ENCODE data around the gene TMCO4.

TMCO4 gene

DNA sequence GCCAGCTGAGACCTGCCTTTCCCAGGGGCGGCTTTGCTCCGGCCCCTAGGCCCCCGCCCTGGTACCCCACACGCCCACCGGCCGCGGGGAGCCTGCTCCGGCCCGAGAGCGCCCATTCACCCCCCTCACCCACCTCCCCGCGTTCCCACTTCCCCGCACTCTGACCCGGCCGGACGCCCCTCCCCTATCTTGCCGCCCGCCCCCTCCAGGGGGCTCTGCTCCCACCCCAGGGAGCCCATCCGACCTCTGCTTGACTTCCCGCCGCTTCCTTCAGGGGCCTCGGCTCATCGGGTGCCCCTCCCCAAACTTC is 134.6 kb downstream of the TMCO4 start:
- Mint-ChIP-seq H3K4me1 (peaks cover 12% of the 10 kb centered on the region), H3K4me3 (peak overlapping the region; percentile 64)

DNA sequence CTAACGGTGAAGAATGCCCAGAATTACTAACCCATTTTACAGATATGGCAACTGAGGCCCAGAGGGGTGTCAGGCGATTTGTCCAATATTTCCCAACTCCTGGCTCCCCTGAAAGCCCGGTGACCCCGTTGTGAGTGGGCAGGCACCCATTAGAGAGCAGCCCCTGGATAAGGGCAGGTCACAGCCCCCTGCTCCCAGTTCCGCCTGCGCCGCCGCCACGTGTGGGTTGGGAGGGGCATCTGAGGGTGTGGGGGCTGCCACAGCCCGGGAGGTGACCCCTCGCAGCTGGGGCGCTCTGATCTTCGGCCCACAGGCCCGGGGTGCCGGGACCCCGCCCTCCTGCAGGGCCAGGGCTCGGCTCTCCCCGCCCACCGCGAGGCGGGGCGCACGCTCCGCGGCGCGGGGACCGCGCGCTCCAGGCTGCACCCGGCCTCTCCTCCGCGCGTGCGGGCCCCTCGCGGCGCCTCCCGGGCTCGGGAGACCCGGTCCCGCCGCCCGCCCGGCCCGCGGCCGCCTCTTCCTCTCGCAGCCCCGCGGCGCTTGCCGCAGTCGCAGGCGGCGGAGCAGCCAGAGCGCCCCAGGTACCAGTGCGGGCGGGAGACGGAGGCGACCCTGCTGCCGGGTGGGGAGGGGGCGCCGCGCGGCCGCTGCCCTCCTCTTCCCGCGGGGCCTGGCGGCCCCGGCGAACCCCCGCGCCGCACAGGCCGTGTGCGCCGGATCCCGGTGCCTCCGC is 135.1 kb downstream of the TMCO4 start, which contains the start of gene HTR6:
HTR6 (plus strand) TSS at position 423 of the 733 bp plus-strand sequence. CDS start 879 bp downstream, outside the sequence.
- no peak for DNase-seq (ENCODE audit: low spot score in 2 of 2)
- Mint-ChIP-seq H3K36me3 (no peaks in the 10 kb centered on the region), H3K4me1 (peaks cover 15% of the 10 kb centered on the region), H3K9me3 (no peaks in the 10 kb centered on the region), H3K27ac (no peak within 1 kb of the TSS), H3K4me3 (peak within 1 kb of the TSS; percentile 64)
- ATAC-seq, result peak; percentile 43

More for the DNA sequence above, 134.6 kb downstream of the TMCO4 start:
- Mint-ChIP-seq H3K27ac (no peak overlapping the region), H3K36me3 (no peaks in the 10 kb centered on the region), H3K9me3 (no peaks in the 10 kb centered on the region)
- DNase-seq (ENCODE audit: low spot score in 2 of 2) (no peak), ATAC-seq (no peak)

- Mint-ChIP-seq H3K27ac (no peak overlapping the region), H3K36me3 (peaks cover 10% of the 10 kb centered on the region), H3K4me1 (peaks cover 28% of the 10 kb centered on the region), H3K9me3 (no peaks in the 10 kb centered on the region), H3K4me3 (no peak overlapping the region)
- ATAC-seq (no peak), DNase-seq (ENCODE audit: low spot score in 2 of 2) (no peak)
These were observed 137.4 kb downstream of the TMCO4 start for GRCh38 chr1:19662313-19662712.

DNA sequence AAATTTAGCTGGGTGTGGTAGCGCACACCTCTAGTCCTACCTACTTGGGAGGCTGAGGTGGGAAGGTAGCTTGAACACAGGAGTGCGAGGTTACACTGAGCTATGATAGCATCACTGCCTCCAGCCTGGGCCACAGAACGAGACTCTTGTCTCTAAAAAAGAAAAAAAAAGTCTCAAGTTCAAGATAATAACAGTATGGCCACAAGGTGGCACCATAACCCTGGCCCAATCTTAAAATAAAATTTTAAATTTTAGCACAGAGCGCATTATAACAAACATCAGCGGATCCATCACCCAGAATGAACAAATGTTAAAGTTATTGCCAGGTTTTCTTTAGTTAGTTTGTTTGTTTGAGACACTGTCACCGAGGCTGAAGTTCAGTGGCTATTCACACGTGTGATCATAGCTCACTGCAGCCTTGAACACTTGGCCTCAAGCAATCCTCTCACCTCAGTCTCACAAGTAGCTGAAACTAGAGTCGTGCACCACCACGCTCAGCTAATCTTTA is 137.9 kb downstream of the TMCO4 start:
- H3K4me3 Mint-ChIP-seq, result no peak overlapping the region
- no peaks in the 10 kb centered on the region for H3K9me3 Mint-ChIP-seq
- peaks cover 10% of the 10 kb centered on the region for H3K36me3 Mint-ChIP-seq
- peaks cover 28% of the 10 kb centered on the region for H3K4me1 Mint-ChIP-seq
- no peak for DNase-seq (ENCODE audit: low spot score in 2 of 2)
- ATAC-seq, result no peak
- H3K27ac Mint-ChIP-seq, result no peak overlapping the region

- Mint-ChIP-seq H3K36me3 (peaks cover 10% of the 10 kb centered on the region), H3K27ac (no peak overlapping the region), H3K9me3 (no peaks in the 10 kb centered on the region), H3K4me3 (no peak overlapping the region), H3K4me1 (peaks cover 16% of the 10 kb centered on the region)
- DNase-seq (ENCODE audit: low spot score in 2 of 2) (no peak), ATAC-seq (no peak)
These were observed 141.5 kb downstream of the TMCO4 start for GRCh38 chr1:19658186-19658585.

DNA sequence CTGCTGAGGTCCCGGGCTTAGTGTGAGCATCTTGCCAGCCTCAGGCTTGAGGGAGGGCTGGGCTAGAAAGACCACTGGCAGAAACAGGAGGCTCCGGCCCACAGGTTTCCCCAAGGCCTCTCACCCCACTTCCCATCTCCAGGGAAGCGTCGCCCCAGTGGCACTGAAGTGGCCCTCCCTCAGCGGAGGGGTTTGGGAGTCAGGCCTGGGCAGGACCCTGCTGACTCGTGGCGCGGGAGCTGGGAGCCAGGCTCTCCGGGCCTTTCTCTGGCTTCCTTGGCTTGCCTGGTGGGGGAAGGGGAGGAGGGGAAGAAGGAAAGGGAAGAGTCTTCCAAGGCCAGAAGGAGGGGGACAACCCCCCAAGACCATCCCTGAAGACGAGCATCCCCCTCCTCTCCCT is 142.2 kb downstream of the TMCO4 start:
- no peak overlapping the region for H3K27ac Mint-ChIP-seq
- H3K4me1 Mint-ChIP-seq, result peaks cover 16% of the 10 kb centered on the region
- DNase-seq (ENCODE audit: low spot score in 2 of 2) (no peak), ATAC-seq (no peak)
- H3K36me3 Mint-ChIP-seq, result peaks cover 10% of the 10 kb centered on the region
- no peak overlapping the region for H3K4me3 Mint-ChIP-seq
- H3K9me3 Mint-ChIP-seq, result no peaks in the 10 kb centered on the region

DNA sequence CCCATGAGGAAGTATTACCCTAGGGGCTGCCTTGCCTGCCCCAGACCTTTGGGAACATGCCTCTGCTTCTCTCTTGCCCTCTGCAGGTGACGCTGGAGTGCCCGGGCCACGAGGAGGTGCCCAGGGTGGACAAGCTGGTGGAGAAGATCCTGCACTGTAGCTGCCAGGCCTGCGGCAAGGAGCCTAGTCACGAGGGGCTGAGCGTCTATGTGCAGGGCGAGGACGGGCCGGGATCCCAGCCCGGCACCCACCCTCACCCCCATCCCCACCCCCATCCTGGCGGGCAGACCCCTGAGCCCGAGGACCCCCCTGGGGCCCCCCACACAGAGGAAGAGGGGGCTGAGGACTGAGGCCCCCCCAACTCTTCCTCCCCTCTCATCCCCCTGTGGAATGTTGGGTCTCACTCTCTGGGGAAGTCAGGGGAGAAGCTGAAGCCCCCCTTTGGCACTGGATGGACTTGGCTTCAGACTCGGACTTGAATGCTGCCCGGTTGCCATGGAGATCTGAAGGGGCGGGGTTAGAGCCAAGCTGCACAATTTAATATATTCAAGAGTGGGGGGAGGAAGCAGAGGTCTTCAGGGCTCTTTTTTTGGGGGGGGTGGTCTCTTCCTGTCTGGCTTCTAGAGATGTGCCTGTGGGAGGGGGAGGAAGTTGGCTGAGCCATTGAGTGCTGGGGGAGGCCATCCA is 142.8 kb downstream of the TMCO4 start:
- Mint-ChIP-seq H3K36me3 (peaks cover 10% of the 10 kb centered on the region), H3K9me3 (no peaks in the 10 kb centered on the region), H3K4me3 (no peak overlapping the region), H3K27ac (no peak overlapping the region), H3K4me1 (peaks cover 16% of the 10 kb centered on the region)
- no peak for ATAC-seq
- DNase-seq (ENCODE audit: low spot score in 2 of 2), result no peak

DNA sequence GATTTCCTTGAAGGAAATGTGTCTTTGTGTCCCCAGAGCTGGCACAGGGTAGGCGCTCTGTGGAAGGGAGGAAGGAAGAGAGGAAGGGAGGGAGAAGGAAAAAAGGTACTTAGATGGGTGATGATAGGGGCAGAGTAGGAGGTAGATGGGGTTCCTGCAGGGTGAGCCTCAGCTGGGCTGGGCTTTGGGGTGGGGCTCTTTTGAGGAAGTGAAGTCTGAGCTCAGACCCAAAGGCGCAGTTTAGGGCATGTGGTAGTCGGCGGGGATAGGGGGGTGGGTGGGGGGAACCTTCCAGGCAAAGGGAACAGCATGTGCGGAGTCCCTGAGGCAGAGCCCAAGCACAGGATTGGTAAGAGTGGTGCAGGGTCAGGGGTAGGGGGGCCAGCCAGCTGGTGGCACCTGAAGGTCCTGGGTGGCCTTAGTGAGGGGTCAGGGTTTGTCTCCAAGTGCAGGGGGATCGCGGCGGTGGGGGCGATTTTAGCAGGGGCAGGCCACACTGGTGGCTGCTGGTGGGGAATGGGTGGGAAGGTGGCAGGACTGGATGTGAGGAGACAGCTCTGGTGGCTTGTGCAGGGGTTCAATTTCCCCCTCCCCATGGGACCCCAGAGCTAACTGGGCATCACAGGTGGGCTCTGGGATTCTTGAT is 143.5 kb downstream of the TMCO4 start:
- Mint-ChIP-seq H3K4me3 (no peak overlapping the region), H3K36me3 (peaks cover 10% of the 10 kb centered on the region), H3K27ac (no peak overlapping the region), H3K9me3 (no peaks in the 10 kb centered on the region), H3K4me1 (peaks cover 16% of the 10 kb centered on the region)
- DNase-seq (ENCODE audit: low spot score in 2 of 2) (no peak), ATAC-seq (no peak)

DNA sequence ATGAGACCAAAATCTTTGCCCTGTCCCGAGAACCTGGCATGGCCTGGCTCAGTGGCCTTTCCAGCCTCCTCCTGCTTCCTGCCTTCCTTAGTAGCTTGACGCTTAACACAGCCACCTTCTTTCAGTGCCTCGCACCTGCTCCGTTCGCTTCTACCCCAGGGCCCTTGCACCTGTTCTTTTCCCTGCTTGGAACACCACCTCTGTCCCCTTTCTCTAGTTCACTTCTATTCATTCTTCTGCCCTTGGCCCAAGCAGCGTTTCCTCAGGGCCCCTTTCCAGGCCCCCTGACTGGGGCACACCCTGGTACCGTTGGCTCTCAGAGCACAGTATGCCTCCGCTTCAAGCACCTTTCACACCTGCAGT is 144.0 kb downstream of the TMCO4 start:
- DNase-seq (ENCODE audit: low spot score in 2 of 2), result no peak
- Mint-ChIP-seq H3K27ac (no peak overlapping the region), H3K36me3 (peaks cover 10% of the 10 kb centered on the region), H3K4me3 (no peak overlapping the region), H3K4me1 (peaks cover 16% of the 10 kb centered on the region), H3K9me3 (no peaks in the 10 kb centered on the region)
- ATAC-seq, result no peak

GRCh38 chr1:19654886-19655717 is 144.6 kb downstream of the TMCO4 start:
- Mint-ChIP-seq H3K4me1 (peaks cover 21% of the 10 kb centered on the region), H3K36me3 (peaks cover 10% of the 10 kb centered on the region)

GRCh38 chr1:19654386-19654785 is 145.3 kb downstream of the TMCO4 start:
- Mint-ChIP-seq H3K36me3 (peaks cover 10% of the 10 kb centered on the region), H3K4me1 (peaks cover 19% of the 10 kb centered on the region), H3K4me3 (no peak overlapping the region), H3K27ac (no peak overlapping the region), H3K9me3 (no peaks in the 10 kb centered on the region)
- no peak for DNase-seq (ENCODE audit: low spot score in 2 of 2)
- no peak for ATAC-seq

More at GRCh38 chr1:19654886-19655717, 144.6 kb downstream of the TMCO4 start:
- no peak for DNase-seq (ENCODE audit: low spot score in 2 of 2)
- Mint-ChIP-seq H3K9me3 (no peaks in the 10 kb centered on the region), H3K27ac (no peak overlapping the region), H3K4me3 (no peak overlapping the region)
- no peak for ATAC-seq

DNA sequence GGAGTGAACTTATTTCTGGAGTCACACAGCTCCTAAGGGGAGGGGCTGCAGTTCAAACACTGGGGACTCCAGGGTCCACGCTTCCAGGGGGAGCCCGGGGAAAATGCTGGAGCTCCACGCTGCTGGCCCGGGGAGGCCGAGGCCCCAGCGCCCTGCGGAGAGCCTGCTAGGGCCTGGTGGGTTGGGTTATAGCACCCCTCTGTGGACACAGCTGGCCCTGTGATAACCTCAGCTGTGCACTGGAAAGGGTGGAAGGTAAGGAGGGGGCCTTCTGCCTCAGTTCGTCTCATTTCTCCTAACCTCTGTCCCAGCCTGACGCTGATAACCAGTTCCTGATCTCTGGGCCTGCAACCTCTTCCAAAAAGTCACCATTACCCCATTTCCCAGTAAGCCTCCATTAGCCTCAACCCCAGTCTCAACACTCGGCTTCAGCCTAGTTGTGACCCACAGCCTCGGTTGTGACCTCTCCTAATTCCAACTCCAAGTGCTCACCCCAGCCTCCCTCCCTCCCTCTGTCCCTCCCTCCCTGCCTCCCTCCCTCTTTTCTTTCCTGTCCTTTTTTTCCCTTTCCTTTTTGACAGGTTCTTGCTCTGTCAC is 148.5 kb downstream of the TMCO4 start:
- DNase-seq (ENCODE audit: low spot score in 2 of 2) (peak in 1 of 2 donors; percentile 58), ATAC-seq (peak; percentile 72)
- no peaks in the 10 kb centered on the region for H3K36me3 Mint-ChIP-seq
- H3K4me3 Mint-ChIP-seq, result no peak overlapping the region
- no peaks in the 10 kb centered on the region for H3K9me3 Mint-ChIP-seq
- H3K27ac Mint-ChIP-seq, result no peak overlapping the region
- peaks cover 19% of the 10 kb centered on the region for H3K4me1 Mint-ChIP-seq

GRCh38 chr1:19650416-19651140 is 149.1 kb downstream of the TMCO4 start:
- Mint-ChIP-seq H3K27ac (no peak overlapping the region), H3K36me3 (no peaks in the 10 kb centered on the region), H3K9me3 (no peaks in the 10 kb centered on the region), H3K4me3 (no peak overlapping the region), H3K4me1 (peaks cover 25% of the 10 kb centered on the region)
- ATAC-seq (no peak), DNase-seq (ENCODE audit: low spot score in 2 of 2) (no peak)

GRCh38 chr1:19648689-19649088 is 151.0 kb downstream of the TMCO4 start:
- H3K27ac Mint-ChIP-seq, result no peak overlapping the region
- peaks cover 31% of the 10 kb centered on the region for H3K4me1 Mint-ChIP-seq
- ATAC-seq, result no peak
- no peak overlapping the region for H3K4me3 Mint-ChIP-seq
- no peak for DNase-seq (ENCODE audit: low spot score in 2 of 2)
- no peaks in the 10 kb centered on the region for H3K9me3 Mint-ChIP-seq
- H3K36me3 Mint-ChIP-seq, result no peaks in the 10 kb centered on the region

Data from stimulated activated effector memory CD8-positive, alpha-beta T cell treated with anti-CD3 and anti-CD28 coated beads, Interleukin-12 subunit alpha, Interleukin-12 subunit beta, amount 100 ng/mL, for 72 hours (primary cell).